NCI-H2107 treated with DMSO at 0.1 percent for 48 hours (cell line): ENCODE measurements around the gene ATPAF2.

Experiments used
- DNase-seq: peaks from one replicate; lab custom pipeline; 2025; ENCODE audit not compliant: unreplicated experiment; lab: John Stamatoyannopoulos, UW

Gene ATPAF2

DNA sequence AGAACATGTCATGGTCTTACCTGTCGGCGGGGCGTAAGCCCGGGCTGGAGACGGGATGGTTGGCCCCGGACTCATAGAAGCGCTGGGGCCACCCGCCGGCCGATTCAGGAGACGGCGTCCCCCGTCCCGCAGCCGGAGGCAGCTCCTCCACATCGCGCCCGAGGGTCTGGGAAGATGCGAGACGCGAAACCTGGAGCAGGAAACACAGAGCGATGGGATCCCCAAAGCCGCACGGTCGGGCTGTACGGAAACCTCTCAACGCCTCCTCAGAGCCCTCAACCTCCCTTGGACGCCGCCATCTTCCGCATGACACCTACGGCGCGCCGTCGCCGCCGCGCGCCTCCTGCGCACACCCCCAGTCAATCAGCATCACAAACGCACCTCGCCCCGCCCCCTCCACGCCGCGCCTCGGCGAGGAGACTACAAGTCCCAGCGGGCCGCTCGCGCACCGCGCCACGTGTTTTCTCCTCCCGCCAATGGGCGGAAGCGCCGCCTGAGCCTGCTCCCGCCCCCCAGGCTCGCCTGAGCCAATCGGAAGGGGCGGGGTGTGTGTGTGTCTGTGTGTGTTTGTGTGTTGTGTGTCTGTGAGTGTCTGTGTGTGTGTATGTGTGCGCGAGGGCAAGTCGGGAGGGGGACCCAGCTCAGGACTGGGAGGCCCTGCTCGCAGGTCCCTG lies at the start of gene ATPAF2, which contains the start of gene GID4:
ATPAF2 (minus strand) TSS at position 308 of the 674 bp plus-strand sequence; CDS start at position 153, 155 bp downstream.
GID4 (plus strand) TSS at position 548 of the 674 bp plus-strand sequence; CDS start at position 605, 57 bp downstream.
- peak; percentile 82 for DNase-seq

DNA sequence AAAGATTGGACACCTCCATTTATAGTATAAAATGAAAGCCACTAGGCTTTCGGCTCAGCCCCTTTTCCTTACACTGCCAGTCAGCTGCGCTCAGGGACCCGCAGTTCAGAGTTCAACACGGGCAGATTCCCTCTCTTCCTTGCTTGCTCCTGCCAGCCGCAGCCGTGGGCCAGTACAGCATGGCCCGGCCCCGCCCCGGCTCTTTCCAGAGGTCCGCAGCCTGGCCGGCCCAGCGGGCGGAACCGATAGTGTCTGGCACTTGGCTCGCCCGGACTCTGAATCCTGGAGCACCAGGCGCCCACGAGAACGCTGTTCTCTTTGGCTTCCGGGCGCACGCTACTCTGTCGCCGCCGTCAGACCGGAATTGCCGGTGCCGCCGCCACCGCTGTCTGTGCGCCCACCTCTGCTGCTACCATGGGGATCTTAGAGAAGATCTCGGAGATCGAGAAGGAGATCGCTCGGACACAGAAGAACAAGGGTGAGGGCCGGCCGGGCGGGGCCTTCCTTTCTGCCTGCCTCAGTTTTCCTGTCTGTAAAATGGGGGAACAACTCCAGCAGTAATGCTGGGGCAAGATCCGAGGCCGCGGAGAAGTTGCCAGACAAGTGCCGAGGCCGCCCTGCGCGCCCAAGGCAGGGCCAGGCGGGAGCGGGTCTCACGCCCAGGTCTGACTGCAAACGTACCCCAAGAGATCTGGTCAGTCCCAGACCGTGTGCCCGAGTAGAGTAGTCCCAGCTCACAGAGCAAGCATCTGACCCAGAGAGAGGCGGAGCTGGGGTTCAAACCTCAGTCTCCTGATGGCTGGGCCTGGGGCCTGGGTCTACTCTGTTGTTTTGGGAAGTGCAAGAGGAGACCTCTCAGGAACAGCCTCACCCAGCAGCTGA lies 48.9 kb upstream of the ATPAF2 start, which contains the start of gene DRG2:
DRG2 (plus strand) TSS at position 339 of the 882 bp plus-strand sequence; CDS start at position 415, 76 bp downstream.
- peak; percentile 18 for DNase-seq

DNA sequence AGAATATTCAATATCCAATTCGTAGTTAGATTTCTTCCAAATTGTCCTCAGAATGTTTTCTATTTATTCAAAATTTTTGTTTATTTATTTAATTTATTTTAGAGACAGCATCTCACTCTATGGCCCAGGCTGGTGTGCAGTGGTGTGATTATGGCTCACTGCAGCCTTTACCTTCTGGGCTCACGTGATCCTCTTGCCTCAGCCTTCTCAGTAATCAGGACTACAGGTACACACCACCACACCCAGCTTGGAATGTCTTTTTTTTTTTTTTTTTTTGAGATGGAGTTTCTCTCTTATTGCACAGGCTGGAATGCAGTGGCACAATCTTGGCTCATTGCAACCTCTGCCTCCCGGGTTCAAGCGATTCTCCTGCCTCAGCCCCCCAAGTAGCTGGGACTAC lies 45.3 kb upstream of the ATPAF2 start:
- DNase-seq = no peak

DNA sequence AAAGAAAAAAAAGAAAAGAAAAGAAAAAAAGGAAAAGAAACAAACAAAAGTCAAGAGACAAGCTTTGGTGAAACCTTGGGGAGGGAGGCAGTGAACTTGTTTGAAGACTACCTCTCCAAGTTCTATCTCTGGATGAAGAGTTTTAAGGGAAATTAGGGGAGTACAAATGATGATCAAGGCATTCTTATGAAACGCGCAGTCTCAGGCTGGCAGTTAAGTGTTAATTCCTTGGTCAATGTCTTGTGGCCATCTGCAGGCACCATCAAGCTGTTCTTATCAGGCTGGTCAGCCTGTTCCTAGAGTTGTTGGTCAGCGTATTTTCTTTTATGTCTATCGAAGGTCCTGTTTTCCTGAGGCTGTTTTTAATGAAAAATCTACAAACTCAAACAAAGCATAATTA lies 40.6 kb upstream of the ATPAF2 start:
- DNase-seq = no peak

DNA sequence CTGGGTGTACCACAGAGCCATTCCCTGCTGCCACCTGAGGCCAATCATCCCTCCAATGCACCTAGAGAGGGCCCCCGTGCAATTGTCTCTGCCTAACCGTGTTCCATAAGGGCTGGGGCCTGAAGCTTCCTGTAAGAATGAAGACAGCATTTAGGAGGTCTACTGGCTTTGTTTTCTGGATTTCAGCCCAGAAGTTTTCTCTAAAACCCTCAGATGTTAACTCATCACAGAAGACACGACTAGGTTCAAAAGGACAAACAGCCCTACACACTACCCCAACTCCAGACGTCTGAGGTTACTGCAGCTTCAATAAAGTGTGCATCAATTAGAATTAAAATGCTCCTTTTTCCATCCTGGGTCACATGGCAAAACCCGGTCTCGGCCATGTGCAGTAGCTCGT lies 38.0 kb upstream of the ATPAF2 start:
- DNase-seq = no peak

DNA sequence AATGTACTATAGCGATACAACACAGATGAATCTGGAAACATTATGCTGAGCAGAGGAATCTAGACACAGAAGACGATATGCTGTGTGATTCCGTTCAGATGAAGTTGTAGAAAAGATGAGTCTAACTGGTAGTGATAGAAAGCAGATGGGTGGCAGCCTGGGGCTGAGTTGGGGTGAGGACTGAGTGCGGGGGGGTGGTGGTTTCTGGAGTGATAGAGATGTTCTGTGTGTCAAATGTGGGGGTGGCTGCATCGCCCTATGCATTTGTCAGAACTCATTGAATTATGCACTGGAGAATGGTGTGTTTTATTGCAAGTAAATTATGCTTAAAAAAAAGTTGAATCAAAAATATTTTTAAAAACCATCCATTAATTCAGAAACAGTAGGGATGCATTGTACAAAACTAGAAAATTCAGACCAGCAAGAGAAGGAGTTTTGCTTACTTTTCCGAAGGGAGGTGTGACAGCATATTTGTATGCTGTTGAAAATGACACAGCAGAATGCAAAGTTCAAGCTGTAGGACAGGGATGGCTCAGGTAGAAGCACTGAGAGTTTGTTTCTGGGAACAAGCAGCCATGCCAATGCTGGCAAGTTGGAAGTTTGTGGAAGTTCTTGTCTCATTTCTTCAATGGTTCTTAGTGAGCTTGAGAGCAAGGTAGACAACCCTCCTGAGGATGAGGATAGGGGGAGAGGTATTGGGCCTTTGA lies 35.8 kb upstream of the ATPAF2 start:
- no peak for DNase-seq

DNA sequence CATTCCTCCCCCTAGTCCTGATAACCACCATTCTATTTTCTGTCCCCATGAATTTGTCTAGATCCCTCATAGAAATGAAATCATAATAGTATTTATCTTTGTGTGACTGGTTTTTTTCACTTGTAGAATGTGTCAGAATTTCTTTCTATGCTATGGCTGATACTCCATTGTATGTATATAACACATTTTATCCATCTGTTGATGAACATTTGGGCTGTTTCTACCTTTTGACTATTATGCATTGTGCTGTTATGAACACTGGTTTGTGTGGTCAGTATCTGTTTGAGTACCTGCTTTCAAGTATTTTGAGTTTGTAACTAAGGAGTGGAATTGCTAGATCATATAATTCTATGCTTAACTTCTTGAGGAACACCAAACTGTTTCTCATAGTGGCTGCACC lies 32.8 kb upstream of the ATPAF2 start:
- DNase-seq = no peak

DNA sequence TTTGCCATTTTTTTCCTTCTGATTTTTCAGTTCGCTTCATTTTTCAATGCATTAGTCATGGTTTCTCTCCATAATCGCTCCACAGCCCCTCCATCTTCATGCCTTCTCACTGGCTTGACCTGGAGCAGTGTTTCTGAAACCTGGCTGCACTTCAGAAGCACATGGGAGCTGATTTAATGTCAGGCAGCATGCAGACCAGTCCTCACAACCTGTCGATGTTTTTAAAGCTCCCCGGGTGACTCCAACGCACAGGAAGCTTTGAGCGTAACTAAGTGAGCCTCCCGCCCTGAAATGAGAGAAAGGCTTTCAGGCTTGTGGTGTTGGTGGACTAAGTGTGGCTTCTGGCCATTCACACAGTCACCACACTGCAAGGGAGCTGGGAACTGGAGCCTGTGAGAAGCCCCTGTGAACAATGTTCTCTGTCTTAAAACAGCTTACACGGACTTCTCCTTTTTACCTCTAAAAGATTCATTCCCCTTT lies 31.9 kb upstream of the ATPAF2 start:
- no peak for DNase-seq

DNA sequence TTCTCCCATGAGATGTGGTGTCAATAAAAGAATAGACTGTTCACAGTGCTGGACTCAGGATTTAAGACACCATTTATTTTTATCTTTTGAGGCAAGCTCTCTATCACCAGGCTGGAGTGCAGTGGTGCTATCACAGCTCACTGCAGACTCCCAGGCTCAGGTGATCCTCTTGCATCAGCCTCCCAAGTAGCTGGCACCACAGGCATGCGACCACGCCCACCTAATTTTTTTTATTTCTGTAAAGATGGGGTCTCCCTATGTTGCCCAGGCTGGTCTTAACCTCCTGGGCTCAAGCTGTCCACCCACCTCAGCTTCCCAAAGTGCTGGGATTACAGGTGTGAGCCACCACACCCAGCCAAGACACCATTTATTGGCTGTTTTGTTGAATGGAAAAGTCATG lies 30.1 kb upstream of the ATPAF2 start:
- no peak for DNase-seq

DNA sequence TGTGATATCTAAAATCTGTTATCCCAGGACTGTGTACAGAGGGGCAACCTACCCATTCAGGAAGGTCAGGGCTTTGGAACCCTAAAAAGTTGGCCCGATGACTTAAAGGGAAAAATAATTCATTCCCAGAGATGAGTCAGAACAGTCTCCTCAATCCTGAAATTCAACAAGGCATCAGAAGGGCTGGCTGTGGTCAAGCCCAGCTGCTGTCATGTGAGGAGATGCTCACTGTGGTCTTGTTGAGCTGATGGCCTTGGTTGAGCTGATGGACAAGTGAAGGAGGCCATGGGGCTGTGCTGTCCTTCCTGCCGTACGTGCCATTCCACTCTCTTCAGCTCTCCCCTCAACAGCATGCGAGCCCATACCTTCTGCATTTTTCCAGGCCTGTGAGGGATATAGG lies 27.9 kb upstream of the ATPAF2 start:
- no peak for DNase-seq

DNA sequence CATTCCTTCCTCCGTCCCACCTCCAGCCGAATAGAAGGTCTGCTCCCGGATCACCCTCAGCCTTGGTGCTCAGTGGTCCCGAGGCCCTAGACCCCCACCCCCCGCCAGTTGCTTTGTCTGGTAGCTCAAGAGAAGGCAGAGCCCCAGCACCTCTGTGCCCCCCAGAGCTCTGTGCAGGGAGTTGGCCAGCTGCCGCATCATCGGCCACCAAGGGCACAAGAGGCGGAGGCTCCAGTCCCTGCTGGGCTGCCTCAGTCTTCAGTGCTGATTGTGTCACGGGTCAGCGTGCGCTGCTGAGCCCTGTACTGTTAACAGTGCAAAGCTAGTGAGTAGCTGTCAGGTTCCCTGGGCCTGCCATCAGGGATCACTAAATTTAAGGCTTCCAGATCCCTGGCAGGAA lies 26.6 kb upstream of the ATPAF2 start:
- no peak for DNase-seq

DNA sequence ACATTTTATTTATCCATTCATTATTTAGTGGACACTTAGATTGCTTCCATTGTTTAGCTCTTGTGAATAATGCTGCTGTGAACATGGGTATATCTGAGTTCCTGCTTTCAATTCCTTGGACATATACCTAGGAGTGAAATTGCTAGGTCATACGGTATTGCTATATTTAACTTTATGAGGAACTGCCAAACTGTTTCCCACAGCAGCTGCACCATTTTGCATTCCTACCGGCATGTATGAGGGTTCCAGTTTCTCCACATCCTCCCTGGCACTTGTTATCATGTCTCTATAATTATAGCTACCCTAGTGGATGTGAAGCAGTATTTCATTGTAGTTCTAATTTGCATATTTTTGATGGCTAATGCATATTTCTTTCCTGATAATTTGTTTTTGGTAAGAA lies 25.1 kb upstream of the ATPAF2 start:
- DNase-seq = no peak

DNA sequence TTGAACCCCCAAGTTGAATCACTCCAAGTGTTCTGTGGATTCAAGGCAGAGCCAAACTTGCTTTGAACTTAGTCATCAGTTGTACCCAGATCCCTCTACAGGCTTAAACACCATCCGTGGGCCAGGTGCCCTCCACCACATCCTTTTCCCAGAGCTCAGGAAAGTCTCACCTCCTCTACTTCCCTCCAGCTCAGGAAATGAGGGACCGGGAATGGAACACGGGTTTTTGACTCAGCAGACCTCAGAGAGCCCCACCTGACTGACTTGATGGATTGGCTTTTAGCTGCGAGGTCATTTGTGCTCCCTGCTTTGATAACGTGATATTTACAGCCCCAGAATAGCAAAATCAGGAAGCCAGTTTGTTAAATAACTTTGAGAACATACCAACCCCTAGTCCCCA lies 20.3 kb upstream of the ATPAF2 start:
- DNase-seq = no peak

DNA sequence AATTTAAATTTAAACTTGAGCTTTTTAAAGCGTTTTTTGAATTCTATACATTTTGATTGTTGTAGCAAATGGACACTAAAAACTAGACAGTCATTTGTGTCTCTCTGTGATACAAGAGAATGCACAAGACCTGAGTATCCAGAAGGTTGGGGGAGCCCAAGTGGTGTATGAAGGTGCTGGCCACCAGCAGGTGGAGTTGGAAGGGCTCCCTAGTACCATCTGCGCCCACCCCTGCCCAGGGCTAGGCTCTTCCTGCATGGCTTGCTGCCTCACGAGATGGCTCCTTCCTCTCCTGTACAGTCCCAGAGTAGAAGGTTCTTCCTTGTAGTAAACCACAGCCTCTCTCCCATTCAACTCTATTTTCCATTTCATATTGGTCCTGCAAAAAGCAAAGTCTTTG lies 17.2 kb upstream of the ATPAF2 start:
- DNase-seq = no peak

DNA sequence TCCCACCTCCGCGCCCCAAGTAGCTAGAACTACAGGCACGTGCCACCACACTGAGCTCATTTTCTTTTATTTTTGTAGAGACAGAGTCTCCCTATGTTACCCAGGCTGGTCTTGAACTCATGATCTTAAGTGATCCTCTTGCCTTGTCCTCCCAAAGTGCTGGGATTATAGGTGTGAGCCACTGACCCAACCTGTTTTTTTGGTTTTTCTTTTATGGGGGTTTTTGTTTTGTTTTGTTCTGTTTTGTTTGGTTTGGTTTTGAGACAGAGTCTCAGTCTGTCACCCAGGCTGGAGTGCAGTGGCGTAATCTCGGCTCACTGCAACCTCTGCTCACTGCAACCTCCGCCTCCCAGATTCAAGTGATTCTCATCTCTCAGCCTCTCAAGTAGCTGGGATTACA lies 16.6 kb upstream of the ATPAF2 start:
- DNase-seq = no peak

DNA sequence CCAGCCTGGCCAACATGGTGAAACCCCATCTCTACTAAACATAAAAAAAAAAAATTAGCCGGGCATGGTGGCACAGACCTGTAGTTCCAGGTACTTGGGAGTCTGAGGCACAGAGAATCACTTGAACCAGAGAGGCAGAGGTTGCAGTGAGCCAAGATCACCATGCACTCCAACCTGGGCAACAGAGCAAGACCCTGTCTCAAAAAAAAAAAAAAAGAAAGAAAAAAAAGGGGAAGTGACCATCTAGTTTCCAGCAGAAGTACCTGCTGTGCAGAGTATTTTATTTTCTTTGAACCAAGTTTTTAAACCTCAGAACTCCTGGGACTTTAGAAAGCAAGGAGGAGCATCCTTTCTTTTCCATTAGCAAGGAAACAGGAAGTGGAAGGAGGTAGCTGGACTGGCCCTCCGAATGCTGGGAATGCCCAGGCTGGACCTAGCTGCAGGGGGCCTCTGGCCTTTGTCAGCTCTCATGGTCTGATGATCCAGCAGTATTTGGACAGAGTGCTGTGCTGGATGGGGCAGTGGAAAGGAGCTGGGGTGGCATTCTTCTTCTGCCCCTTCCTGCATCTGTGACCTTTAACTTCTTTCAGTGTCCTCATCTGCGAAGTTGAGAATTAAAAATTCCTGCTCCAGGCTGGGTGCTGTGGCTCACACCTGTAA lies 6.9 kb upstream of the ATPAF2 start:
- DNase-seq = no peak

DNA sequence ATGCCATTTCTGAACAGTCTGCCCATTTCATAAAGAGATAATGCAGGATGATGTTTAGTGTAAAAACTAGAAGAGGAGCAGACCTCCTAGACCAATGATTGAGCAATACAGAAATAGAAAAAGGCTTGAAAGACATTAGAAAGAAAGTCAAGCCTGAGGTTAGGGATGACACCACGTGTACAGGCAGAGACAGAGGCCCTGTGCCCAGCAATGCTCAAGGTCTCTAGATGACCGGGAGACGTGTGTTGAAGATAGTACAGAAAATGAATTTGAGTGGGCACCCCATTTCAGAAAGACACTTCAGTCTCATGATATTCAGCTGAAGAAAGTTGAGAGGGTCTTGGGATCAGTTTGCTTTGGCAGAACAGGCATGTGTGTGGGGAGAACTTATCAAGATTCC lies 5.6 kb upstream of the ATPAF2 start:
- DNase-seq = no peak

DNA sequence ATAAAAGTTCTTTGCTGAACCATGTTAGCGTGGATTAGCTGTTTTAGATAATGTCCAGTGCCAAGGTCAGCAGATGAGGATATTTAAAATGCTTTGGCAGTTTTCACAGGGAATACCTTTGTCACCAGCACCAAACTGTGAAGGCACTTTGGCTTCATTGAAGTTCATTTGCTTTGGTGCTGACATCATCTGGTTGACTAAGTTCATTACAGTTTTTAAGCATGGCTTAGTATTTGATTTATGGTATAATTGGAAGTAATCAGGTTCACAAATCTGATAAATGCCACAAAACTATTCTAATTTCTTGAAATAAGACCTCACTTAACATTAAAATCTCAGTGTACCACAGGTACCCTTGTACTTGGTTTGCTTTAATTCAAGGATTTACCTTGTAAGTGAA lies 4.5 kb upstream of the ATPAF2 start:
- no peak for DNase-seq

DNA sequence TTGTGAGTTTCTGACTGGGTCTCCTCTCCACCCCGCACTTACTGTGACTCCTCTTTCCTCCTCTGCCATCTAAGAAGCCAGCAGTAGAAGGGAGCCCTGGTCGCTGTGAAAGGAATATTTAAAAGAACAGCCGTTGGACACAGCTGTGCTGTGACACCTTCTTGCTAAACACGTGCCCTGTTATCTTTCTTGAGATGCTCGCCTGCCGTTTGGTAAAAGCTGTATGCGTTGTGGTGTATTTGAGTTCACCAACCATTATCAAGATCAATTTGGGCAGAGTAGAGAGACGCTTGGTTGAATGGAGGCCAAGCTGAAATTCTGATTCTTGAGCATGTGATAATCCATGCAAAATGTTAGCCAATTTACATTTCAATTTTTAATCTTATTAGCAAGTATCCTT lies 4.0 kb upstream of the ATPAF2 start:
- DNase-seq = no peak

DNA sequence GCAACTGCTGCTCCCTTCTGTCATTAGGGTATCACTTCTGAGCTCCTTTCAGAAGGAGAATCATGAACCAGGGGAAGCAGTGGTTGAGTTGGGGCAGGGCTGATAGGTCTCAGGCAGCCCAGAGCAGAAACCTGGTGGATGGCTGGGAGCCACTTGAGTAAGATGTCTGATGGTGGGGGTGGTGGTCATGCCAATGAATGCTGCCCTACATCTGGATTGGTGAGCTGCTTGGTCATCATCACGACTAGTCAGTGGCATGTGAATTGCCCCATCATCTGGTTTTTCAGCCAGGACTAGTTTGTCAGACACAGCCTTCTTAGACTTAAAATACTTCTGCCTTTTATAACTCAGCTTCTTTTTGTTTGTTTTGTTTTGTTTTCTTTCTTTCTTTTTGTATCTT lies 2.8 kb upstream of the ATPAF2 start:
- DNase-seq = no peak

DNA sequence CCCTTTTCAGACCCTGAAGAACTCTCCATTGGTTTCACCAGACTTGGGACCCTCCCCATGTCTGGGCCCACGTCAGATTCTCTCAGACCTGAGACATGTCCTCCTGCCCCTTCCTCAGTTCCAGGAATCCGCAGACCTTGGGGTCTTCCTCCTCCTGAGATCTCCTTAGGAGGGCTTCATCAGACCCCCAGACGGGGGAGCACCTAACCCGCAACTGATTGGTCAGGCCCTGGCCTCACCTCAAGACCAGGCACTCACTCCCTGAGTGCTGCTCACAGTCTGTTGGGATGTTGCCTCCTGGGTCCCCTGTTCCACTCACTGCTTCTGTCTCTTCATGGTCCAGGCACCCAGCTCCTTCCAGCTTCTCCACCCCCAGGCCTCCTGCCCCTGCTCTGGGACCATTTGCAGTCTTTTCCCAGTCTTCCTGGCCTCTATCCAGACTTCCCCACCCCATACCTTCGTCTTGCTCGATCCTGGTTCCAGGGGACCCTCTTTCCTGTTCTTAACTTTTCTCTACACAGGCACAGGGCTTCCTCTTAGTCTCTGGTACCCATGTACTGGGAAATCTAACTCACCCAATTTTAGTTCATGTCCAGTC lies 1.4 kb upstream of the ATPAF2 start:
- no peak for DNase-seq
